GM23338 (cell line): ENCODE data around the gene TAF3.

Source experiments
- CTCF ChIP-seq, 2 experiments: fragments of 200-600 bp in 1 of 2; sonication (generic) in 1 of 2; conservative IDR thresholded peaks; 2 replicates each; pipeline versions ENCODE4 v1.5.1 to v1.6.1; 2016 to 2017; ENCODE audit warnings: antibody characterized with exemption in 2 of 2, low read depth in 2 of 2, mild to moderate bottlenecking in 2 of 2, moderate library complexity in 1 of 2
- EZH2 ChIP-seq: fragments of 200-600 bp; sonication (generic); IDR thresholded peaks from one replicate; pipeline ENCODE4 v1.8.0; 2017; ENCODE audit warnings: antibody characterized with exemption, mild to moderate bottlenecking, low read depth; ENCODE audit not compliant: unreplicated experiment
- EZH2phosphoT487 ChIP-seq: fragments of 200-600 bp; sonication (generic); IDR thresholded peaks from one replicate; pipeline ENCODE4 v1.8.1; 2018; ENCODE audit warnings: antibody characterized with exemption; ENCODE audit not compliant: unreplicated experiment
- JUNB ChIP-seq: IDR thresholded peaks from one replicate; pipeline ENCODE4 v1.6.1; 2016; ENCODE audit warnings: antibody characterized with exemption; ENCODE audit not compliant: unreplicated experiment
- POLR2AphosphoS5 ChIP-seq: IDR thresholded peaks from 2 replicates; pipeline ENCODE4 v1.6.1; 2016; ENCODE audit warnings: antibody characterized with exemption, low read depth
- REST ChIP-seq: IDR thresholded peaks from one replicate; pipeline ENCODE4 v1.6.1; 2018; ENCODE audit warnings: antibody characterized with exemption; ENCODE audit not compliant: unreplicated experiment
- STAT1 ChIP-seq: IDR thresholded peaks from one replicate; pipeline ENCODE4 v1.6.1; 2016; ENCODE audit warnings: antibody characterized with exemption; ENCODE audit not compliant: unreplicated experiment
- ZNF331 ChIP-seq: fragments of 250-450 bp; sonication (Bioruptor Pico); IDR thresholded peaks from 2 replicates; pipeline ENCODE4 v1.5.0; 2020; ENCODE audit warnings: low read depth, mild to moderate bottlenecking, moderate library complexity

GRCh38 chr10:8052341-8052955 lies 234.1 kb downstream of the TAF3 start:
- TF ChIP-seq CTCF (conservative IDR thresholded peaks at IDR 0.05; ENCODE audit: low read depth in 2 of 2): no peak
- no peak for TF ChIP-seq STAT1
- TF ChIP-seq JUNB: no peak
- no peak for TF ChIP-seq REST
- no peak for TF ChIP-seq POLR2AphosphoS5
- TF ChIP-seq ZNF331: no peak
- peak; percentile 89 for TF ChIP-seq EZH2
- TF ChIP-seq EZH2phosphoT487: no peak
